ENCODE measurements around the gene KCTD4. TPM values are rescaled to one million over a fixed set of nuclear protein-coding genes. Genes with fewer than 3 reads are reported as not detected.
"Not testable (repeated sequence)": the region's sequence is repeated elsewhere in the genome, so short reads cannot be mapped to it uniquely, and the experiment has no call there.

Gene KCTD4
- 0.20 TPM for total RNA-seq

DNA sequence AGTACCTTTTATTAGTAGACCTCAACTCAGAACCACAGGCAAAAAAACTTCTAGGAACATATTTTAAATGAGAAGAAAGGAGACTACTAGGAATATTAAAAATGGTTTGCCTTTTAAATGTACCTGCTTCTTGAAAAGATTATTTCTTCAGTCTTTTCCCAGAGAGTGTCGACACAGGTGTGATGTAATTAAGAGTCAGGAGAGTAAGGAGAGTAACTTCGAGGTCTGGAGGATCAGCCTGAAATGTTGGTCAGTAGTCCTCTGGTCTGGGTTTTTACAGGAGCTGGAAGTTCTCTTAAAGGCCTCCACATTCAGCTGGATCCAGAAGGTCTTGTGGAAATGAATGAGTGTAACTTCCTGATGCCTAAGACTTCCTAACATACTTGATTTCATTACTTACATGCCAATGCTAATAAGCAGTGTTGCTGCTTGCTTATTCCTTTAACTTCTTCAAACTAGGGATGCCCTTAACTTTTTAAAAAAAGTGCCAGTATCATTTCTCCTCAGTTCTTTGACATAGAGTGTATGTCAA lies at the start of gene KCTD4:
TSS of gene KCTD4 (minus strand) at position 345 of the 532 bp plus-strand sequence. CDS start 6,478 bp downstream, outside the sequence.
- no peak for DNase-seq

DNA sequence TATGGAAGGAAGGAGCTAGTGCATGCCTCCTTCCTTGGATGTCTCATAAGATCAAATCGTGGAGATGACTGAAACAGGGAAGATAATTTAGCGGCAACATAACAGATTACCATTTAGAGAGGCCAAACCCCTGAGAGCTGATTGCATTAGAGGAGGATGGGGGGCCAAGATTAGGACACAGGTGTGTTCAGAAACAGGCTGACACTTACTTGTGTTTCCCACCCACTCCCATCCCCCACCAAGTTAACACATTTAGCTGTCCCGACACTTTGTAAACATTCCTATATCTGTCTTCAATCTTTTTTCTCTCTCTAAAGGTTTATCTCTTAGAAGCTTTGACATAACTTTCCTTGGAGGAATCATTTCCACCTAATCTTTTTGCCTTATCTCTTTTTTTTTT lies 48.8 kb upstream of the KCTD4 start:
- no peak for DNase-seq

DNA sequence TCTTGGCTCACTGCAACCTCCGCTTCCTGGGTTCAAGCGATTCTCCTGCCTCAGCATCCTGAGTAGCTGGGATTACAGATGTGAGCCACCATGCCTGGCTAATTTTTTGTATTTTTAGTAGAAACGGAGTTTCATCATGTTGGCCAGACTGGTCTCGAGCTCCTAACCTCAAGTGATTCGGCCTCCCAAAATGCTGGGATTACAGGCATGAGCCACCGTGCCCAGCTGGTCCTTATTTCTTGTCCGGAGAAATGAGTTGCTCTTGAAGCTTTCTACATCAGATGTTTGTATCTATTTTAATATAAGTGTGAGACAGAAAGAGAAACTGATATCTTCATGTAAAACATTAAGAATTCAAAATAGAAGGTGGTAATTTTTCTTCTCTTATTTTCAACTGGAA lies 43.9 kb upstream of the KCTD4 start:
- not testable (repeated sequence) for DNase-seq

DNA sequence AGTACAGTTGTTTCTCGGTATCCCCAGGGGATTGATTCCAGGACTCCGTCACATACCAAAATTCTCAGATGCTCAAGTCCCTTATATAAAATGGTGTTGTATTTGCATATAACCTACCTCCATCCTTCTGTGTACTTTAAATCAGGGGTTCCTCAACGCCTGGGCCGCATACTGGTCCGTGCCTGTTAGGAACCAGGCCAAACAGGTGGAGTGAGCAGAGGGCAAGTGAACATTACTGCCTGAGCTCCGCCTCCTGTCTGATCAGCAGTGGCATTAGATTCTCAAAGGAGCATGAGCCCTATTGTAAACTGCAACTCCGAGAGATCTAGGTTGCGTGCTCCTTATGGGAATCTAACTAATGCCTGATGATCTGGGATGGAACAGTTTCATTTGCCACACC lies 42.2 kb upstream of the KCTD4 start:
- DNase-seq = no peak

DNA sequence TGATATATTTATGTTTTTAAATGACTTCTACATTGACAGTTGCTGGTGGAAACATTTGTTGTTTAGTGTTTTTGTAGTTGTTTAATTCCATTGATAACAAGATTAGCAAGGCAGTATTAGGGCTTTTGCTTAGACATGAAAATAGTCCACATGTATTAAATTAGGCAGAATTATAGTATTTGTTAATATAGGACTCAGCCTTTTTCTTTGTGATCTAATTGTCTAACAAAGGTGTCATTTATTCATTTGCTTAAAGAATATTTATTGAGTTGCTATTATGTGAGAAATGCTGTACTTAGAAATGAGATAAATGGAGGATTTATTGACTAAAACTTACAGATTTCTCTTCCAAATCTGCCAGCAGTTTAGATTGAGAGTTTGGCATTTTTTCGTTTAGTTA lies 41.7 kb upstream of the KCTD4 start:
- no peak for DNase-seq

DNA sequence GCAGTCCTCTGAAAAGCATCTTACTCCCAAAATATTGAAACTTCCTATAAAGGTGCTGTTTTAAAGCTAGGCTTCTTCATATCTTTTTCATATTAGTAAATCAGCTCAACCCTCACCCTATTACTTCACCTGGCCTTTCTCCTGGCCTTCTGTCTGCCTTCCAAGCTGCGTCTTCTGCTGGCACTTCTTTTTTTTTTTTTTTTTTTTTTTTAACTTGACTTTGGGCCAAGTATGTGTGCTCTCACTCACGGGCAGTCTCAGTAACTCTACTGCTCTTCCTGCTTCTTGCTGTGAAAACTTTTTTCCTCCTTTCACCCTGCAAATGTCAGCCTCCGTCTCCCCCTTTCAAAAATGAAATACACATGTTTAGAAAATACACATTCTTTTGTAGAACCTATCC lies 41.2 kb upstream of the KCTD4 start:
- DNase-seq = no peak

DNA sequence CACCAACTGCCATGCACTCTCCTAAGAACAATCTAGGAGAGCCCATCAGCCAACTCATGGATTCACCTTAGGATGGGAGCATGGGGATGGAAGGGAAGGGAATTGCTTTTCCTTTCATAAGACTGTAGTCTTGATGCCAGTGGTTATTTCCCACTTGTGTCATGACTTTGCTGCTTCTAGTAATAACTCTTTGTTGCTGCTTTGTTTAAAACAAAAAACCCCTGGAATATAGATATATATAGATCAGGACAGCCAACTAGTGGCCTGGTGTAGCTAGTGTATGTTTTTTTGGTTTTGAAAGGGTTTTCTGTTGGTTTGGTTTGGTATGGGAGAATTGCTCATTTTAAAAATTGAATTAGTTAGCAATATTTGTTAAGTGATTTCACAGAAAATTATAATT lies 39.3 kb upstream of the KCTD4 start:
- DNase-seq = no peak

DNA sequence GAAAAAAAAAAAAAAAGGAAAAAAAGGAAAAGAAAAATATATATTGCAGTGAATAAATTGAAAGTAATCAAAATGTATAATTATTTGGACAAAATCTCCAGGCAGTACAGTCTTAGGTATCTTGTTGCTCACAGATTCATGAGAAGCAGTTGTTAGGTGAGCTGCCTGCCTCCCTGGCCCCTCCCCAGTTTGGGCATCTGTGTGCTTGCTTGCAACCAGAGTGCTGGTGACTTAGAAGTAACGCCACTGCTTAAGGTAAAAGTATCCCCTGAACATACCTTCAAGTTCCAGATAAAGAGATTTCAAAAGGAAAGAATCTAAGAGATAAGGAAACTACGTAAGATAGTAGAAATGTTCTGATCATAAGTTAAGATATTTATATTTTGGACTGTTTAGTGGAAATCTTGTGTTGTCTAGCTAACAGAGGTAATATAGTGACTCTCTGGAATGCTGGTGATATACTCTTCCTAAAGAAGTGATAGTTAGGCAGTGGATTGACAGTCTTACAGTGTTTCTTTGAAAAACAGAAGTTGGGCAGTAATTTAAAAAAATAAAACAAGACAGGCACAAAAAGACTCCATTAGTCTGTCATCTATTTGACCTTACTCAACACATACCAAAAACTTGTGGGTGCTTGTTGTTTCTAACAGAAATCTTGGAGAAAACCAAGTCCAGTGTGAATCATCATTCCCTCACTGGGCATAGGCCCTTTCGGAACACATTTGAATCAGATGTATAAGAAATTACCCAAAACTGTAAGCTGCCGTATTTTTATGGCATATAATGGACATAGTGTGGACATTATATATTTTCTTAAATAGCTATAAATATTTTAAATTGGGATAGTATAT lies 38.3 kb upstream of the KCTD4 start:
- no peak for DNase-seq

DNA sequence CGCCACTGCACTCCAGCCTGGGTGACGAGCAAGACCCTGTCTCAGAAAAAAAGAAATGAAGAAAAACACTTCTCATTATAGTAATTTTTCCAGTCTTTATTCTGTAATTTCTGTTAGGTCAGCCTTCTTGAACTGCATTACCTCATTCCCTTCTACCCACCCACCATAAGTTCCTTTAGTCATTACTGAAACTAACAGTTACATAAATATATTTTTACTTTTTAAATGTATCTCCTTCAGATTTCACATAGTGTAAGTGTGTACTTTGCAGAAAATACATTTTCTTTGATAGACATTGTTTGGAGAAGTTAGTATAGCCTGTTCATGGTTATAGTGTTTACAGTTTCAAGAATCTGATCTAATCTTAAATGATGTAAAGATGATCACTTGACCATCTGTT lies 31.7 kb upstream of the KCTD4 start:
- DNase-seq = no peak

DNA sequence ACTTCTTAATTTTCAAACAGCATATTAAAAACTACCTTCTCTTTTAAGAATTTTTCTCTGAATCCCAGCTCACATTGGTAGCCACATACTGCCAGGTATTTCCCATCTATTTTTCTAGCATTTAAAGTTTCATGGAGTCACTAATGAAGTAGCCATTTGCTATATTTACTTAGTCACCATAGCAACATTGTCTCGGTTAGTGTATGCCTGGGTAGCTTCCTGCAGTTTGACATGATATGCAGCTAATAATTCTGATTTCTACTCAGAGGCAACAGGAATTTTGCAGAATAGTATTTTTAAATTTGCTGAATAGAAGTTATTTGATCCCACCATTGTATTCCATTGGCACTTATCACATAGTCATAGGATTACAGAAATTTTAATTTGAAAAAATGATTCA lies 30.9 kb upstream of the KCTD4 start:
- DNase-seq = no peak

DNA sequence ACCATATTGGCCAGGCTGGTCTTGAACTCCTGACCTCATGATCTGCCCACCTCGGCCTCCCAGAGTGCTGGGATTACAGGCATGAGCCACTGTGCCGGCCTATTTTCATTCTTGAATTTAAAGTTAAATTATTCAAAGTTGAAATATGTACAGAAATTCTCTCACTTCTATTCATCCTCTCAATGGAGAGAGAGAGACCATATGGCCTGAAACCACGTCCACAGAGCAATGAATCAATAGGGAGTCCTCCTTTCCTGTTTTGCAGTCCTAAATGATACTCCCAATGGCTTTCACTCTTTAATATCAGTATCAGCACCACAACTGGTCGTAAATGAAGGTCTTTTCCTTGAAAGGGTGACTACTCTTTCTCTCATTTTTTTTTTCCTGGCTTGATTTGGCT lies 30.5 kb upstream of the KCTD4 start:
- DNase-seq = no peak

DNA sequence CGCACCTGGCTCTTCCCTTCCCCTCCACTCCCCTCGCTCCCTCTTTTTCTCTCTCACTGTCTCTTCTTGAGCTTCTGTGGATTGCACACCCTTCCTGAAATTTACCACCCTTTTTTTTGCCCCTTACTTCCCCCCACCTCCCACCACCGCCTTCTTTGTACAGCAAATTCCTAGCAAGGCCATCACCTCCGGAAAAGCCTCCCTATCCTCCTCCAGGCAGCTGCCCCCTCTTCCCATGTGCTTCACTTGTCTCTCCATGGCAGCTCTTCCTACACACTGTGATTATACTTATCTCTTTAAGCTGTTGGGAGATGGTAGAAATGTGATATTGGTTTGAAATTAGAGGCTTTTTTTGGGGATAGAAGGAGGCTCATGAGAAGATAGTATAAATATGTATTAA lies 28.3 kb upstream of the KCTD4 start:
- DNase-seq = no peak

DNA sequence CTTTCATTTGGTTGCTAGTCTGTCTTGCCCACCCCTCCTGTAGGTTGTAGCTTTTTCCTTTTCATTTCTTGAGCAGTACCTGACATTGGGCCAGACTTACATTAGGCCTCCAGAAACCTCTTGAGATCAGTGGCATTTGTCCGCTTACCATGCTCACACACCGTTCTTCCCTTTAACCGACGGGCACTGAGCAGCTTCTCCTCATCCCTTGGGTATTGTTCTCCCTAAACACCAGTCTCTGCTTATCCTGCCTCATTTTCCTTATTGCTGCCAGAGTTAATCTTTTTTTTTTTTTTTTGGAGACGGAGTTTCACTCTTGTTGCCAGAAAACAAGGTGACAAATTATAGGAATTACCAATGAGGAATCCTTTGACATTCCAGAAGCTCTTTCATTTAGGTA lies 27.2 kb upstream of the KCTD4 start:
- no peak for DNase-seq

DNA sequence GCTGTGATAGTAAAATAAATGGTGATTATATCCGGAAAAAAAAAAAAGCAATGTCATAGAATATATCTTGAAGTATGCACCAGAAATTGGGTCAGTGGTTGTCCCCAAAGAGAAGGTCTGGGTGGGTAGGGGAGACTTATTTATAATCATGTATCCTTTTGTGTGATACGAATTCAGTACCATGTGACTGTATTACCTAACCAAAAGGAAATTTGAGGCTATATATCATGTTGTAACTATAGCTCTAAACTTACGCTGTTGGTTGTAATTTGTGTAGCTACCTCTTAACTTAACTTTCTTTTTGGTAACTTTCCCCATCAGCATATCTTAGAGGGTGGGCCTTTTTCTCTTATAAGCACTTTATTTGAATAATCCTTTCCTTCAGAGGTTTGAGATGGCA lies 25.2 kb upstream of the KCTD4 start:
- no peak for DNase-seq

DNA sequence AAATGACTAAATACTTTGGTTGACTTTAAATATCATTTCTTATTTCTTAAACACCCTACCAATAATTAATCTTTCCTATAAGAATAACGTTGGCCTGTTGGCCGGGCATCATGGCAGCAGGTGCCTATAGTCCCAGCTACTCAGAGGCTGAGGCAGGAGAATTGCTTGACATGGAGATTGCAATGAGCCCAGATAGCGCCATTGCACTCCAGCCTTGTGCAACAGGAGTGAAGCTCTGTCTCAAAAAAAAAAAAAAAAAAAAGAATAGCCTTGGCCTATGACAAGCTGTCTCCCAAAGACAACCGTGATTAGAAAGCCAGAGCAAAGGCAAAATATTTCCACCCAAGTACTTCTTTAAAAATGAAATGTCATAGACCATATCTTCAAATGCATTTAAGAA lies 24.5 kb upstream of the KCTD4 start:
- DNase-seq = no peak

DNA sequence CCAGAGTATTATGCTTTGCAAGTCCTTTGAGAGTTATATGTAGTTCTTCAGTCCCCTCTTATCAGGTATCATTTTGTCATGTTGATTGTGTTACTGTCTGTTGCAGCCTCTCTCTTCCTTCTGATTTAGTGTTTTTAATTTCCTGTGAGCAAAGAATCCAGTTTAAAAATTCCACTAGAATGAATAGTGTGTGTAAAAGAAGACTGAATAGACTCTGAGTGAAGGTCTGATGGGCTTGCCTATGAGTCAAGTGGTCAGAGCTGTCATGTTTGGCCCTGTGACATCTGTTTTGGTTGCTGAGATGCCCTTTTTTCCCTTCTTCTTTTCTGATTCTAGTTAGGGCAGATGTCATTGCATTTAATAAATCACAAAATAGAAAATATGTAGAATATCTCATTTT lies 23.3 kb upstream of the KCTD4 start:
- no peak for DNase-seq

DNA sequence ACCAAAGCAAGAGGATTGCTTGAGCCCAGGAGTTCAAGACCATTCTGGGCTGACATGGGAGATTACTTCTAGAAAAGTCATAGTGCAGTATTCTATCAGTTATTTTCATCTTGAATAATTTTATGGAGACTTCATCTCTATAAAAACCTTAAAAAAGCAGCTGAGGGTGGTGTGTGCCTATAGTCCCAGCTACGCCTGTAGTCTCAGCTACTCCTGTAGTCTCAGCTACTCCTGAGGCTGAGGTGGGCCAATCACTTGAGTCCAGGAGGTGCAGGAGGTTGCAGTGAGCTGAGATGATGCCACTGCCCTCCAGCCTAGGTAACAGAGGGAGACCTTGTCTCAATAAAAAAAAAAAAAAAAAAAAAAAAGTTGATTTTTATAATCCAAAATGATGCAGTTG lies 22.1 kb upstream of the KCTD4 start:
- no peak for DNase-seq

DNA sequence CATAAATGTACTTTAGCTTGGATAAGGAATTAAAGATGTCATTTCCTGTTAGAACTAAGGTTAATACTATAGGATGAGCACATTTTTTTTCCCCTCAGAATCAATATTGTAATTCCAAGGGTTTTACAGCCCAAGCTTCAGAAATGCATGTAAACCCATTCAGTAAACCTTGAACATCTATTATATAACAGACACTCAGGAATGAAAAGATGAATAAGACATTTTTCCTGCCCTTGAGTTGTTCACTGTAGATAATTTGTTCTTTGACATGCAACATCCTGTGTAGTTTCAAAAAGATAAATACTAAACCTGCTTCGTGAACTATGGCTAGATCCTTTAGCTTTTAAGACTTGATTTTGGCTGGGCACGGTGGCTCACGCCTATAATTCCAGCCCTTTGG lies 21.7 kb upstream of the KCTD4 start:
- DNase-seq = no peak

DNA sequence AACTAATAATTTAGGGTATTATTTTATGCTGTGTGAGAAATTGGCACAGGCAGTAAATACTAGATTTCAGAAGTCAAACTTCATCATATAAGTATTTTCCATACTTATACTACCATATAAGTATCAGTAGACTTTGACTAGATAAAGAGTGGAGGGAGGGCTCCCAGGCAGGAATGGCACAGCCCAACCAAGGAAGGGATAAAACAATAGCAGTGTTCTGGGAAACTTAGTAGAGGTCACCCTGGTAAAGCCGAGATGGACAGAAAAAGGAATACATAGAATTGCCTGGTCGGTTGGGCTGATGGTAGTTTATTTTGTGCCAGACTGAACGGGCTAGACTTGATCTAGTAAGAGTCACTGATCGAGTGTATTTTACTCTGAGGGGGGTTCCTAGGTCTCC lies 19.6 kb upstream of the KCTD4 start:
- DNase-seq = no peak

DNA sequence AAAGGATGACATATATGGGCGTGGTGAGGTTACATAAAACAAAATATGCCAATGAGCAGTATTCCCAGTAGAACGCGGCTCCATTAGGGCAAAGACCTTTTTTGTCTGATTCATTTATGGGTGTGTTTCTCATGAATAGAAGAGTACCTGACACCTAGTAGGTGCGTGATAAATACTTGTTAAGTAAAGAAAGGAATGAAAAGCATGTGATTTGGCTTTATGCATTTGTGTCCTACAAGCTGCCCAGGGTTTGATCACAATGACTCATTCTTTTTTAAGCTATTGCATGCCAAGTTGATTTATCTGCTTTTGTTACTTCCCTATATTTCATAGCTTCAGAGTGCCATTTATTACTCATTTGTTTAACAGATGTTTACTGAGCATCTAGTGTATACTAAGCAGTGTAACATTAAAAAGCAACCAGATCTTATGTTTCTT lies 19.1 kb upstream of the KCTD4 start:
- peak; percentile 68 for DNase-seq

DNA sequence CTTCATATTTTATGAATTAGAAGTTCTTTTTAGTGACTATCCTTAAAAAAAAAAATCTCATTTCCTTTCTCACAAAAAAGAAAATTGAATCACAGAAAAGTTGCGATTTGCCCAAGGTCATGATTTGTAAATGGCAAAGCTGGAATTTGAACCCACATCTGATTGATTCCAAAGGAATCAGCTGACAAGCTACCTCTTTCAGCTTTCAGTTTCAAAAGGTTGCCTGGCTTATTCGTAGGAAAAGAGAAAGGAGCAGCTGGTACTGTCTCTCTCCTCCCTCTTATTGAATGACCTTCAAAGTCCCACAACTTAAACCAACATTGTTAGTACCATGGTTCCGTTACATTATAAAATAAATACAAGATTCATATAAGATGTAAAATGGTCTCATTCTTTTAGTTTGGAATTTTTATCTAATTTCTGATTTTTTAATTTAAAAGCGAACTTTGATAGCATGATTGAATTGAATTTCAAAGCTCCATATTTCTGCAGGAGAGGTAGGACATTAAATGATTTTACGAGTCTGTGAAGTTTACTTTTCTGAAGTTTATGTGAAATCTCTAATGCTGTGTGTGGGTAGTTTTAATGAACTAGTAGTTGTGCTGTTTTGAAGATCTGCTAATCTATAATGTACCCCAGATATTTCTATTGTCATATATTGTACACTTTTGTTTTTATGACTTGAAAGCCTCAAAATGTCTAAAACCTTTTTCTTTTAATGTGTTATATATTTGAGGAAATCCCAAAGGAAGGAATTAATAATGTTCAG lies 18.5 kb upstream of the KCTD4 start:
- no peak for DNase-seq

DNA sequence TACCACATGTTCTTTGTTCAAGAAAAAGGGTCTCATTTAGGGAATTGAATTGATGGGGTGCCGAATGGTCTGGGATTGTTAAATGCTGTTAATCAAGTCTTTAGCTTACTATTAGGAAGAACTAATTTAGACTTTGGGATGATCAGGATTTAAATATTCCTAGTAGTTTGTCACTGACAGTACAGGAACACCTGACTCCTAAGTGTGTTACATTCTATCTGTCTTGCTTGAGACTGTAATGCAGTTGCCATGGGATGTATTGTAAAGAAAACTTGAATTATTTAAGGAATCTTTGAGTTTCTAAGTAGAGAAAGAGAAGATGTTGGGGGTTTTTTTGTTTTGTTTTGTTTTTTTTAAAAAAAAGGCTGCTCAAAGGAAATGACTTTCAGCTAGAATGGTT lies 17.8 kb upstream of the KCTD4 start:
- no peak for DNase-seq

DNA sequence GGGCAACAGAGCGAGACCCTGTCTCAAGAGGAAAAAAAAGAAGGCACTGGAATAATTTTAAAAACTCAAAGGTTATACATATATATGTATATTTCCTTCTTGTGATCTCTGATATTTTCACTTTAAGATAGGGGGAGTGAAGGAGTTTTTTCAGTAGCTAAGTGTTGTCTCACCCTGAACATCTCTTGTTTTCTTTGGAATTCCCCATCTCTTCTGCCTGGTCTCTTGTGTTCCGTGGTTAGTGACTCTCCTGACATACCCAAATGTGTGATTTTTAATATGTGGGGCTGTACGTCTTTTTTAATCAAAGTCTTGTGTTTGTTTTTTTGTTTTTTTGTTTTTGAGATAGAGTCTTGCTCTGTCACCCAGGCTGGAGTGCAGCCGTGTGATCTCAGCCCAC lies 15.3 kb upstream of the KCTD4 start:
- DNase-seq = no peak

Measured in skin of body (tissue), 2 donors.